A549 (cell line): Measurements from ENCODE around the gene HOXA2. TPM values are rescaled to one million over a fixed set of nuclear protein-coding genes. Genes with fewer than 3 reads are reported as not detected.
A peak's percentile ranks its signal among the peaks of the same experiment; 100 is the strongest.

Experiments
- ATAC-seq, 2 experiments: fragments of 200-7000 bp in 1 of 2; fragments of >200 bp in 1 of 2; cut with Nextera tagmentation in 1 of 2; cut with Tn5 transposase in 1 of 2; 3 replicates each; pipeline versions ENCODE4 v1.8.0 to v1.9.1; 2018 to 2020; ENCODE audit warnings: mild to moderate bottlenecking in 1 of 2, moderate library complexity in 1 of 2
- CTCF ChIA-PET: fragments of 300-600 bp; sonication (Branson Sonifier 250); formaldehyde crosslinking; extraction: SDS; loops from one replicate; lab custom pipeline; 2021; ENCODE audit warnings: antibody characterized with exemption, inconsistent platforms; lab: Yijun Ruan, JAX
- POLR2A ChIA-PET: fragments of 350-600 bp; formaldehyde crosslinking; extraction: SDS; loops from one replicate; lab custom pipeline; 2021; ENCODE audit warnings: antibody characterized with exemption, inconsistent platforms; lab: Yijun Ruan, JAX
- DNase-seq, 2 experiments: peaks; one replicate each; pipeline versions ENCODE4 v3.0.0 to v3.0.0-alpha.2; 2011 to 2016; ENCODE audit warnings: low read depth in 1 of 2, low spot score in 1 of 2
- FAIRE-seq: peaks from 2 replicates; lab custom pipeline; 2011; peaks lifted over from hg19 to GRCh38; lab: Jason Lieb, UNC
- H3K27ac ChIP-seq, 2 experiments: fragments of >200 bp; sonication (Bioruptor Twin); formaldehyde crosslinking; 3 replicates each; pipeline ENCODE4 v1.5.1; 2016 to 2017
- H3K4me1 ChIP-seq: fragments of >200 bp; sonication (Bioruptor Twin); formaldehyde crosslinking; 3 replicates; pipeline ENCODE4 v1.6.1; 2016
- H3K4me2 ChIP-seq: fragments of >200 bp; sonication (Bioruptor Twin); formaldehyde crosslinking; 3 replicates; pipeline ENCODE4 v1.6.1; 2016
- H3K4me3 ChIP-seq: fragments of >200 bp; sonication (Bioruptor Twin); formaldehyde crosslinking; 3 replicates; pipeline ENCODE4 v1.5.1; 2016
- H3K9me3 ChIP-seq: fragments of >200 bp; sonication (Bioruptor Twin); formaldehyde crosslinking; 3 replicates; pipeline ENCODE4 v1.6.1; 2016
- CHD2 ChIP-seq: fragments of 150-350 bp; IDR thresholded peaks from 2 replicates; pipeline ENCODE4 v1.6.1; 2014; ENCODE audit warnings: low read length; ENCODE audit not compliant: partially characterized antibody
- CHD4 ChIP-seq: fragments of 200-600 bp; sonication (generic); IDR thresholded peaks from 2 replicates; pipeline ENCODE4 v1.6.1; 2016; ENCODE audit warnings: antibody characterized with exemption, mild to moderate bottlenecking, borderline replicate concordance
- CTCF ChIP-seq: fragments of >200 bp; sonication (Bioruptor Twin); formaldehyde crosslinking; IDR thresholded peaks from 3 replicates; pipeline ENCODE4 v1.5.1; 2016
- E2F6 ChIP-seq: IDR thresholded peaks from 2 replicates; pipeline ENCODE4 v1.6.1; 2012; ENCODE audit warnings: low read depth, borderline replicate concordance
- EHF ChIP-seq: fragments of 250-450 bp; sonication (Bioruptor Pico); IDR thresholded peaks from 2 replicates; pipeline ENCODE4 v1.5.0; 2020; ENCODE audit warnings: mild to moderate bottlenecking
- ESRRA ChIP-seq: fragments of 150-350 bp; IDR thresholded peaks from 2 replicates; pipeline ENCODE4 v1.6.1; 2014; ENCODE audit warnings: mild to moderate bottlenecking, low read length, borderline replicate concordance
- GATA3 ChIP-seq: IDR thresholded peaks from 2 replicates; pipeline ENCODE4 v1.6.1; 2012; ENCODE audit warnings: borderline replicate concordance
- HDAC2 ChIP-seq: fragments of 200-600 bp; sonication (generic); IDR thresholded peaks from 2 replicates; pipeline ENCODE4 v1.6.1; 2016
- HES2 ChIP-seq: fragments of >200 bp; sonication (Bioruptor Twin); formaldehyde crosslinking; IDR thresholded peaks from 2 replicates; pipeline ENCODE4 v1.6.1; 2016
- HMGXB4 ChIP-seq: fragments of 250-450 bp; sonication (Bioruptor Pico); IDR thresholded peaks from 2 replicates; pipeline ENCODE4 v1.5.0; 2021; ENCODE audit warnings: mild to moderate bottlenecking, moderate library complexity, borderline replicate concordance
- HOXB13 ChIP-seq: fragments of 250-450 bp; sonication (Bioruptor Pico); IDR thresholded peaks from 2 replicates; pipeline ENCODE4 v1.5.0; 2020; ENCODE audit warnings: low read depth, mild to moderate bottlenecking, moderate library complexity
- MAX ChIP-seq: IDR thresholded peaks from 2 replicates; pipeline ENCODE4 v1.6.1; 2012
- MYC ChIP-seq: IDR thresholded peaks from 2 replicates; pipeline ENCODE4 v1.6.1; 2012; ENCODE audit warnings: mild to moderate bottlenecking, inconsistent platforms, low read length, improper control_type of control experiment, borderline replicate concordance
- PHF8 ChIP-seq: fragments of 200-600 bp; sonication (generic); IDR thresholded peaks from 2 replicates; pipeline ENCODE4 v1.6.1; 2016; ENCODE audit warnings: low read depth, mild to moderate bottlenecking, antibody characterized with exemption, moderate library complexity, borderline replicate concordance
- POLR2A ChIP-seq: IDR thresholded peaks from 2 replicates; pipeline ENCODE4 v1.6.1; 2012; ENCODE audit warnings: mild to moderate bottlenecking, low read length
- RNF2 ChIP-seq: fragments of 200-600 bp; sonication (generic); IDR thresholded peaks from 2 replicates; pipeline ENCODE4 v1.6.1; 2016; ENCODE audit warnings: low read depth, mild to moderate bottlenecking, antibody characterized with exemption, moderate library complexity, borderline replicate concordance
- SREBF2 ChIP-seq: fragments of 450-650 bp; IDR thresholded peaks from 2 replicates; pipeline ENCODE4 v1.6.1; 2014; ENCODE audit warnings: mild to moderate bottlenecking, moderate library complexity
- ZFP36 ChIP-seq: fragments of 450-650 bp; IDR thresholded peaks from 2 replicates; pipeline ENCODE4 v1.6.1; 2014; ENCODE audit warnings: borderline replicate concordance; ENCODE audit not compliant: partially characterized antibody
- WGBS: methylation state at CpG from one replicate; pipeline ENCODE4 v1.1.6; 2017; ENCODE audit errors: missing lambda C conversion rate; 5-methylcytosine and 5-hydroxymethylcytosine counted together
- polyA plus RNA-seq, 4 experiments: library from polyadenylated mRNA; depleted of rRNA in 3 of 4; stranded (reverse); fragments of >200 nt; fragmentation: RNase III in 1 of 4; extraction: RNeasy Plus Mini Kit Qiagen cat#74134 plus additional on column Dnase treatment in 1 of 4; gene quantifications; 2 replicates in 3 of 4; 3 replicates in 1 of 4; pipeline ENCODE4 v1.2.3, GENCODE V29; 2011 to 2017

HOXA2 gene
- polyA plus RNA-seq, 2 of the 4 experiments (the other 2 are of a cell fraction) = 1.3 to 2.1 TPM

- DNase-seq (no peak), FAIRE-seq (no peak), ATAC-seq (no peak)
- ChIA-PET POLR2A (no interaction called here), CTCF (interaction anchor here (1.0 to 1.5 kb wide), 3 partner anchors 13 to 240 kb away, joined by 3 to 5 read pairs (median 3); no protein-coding TSS in a partner anchor)
- TF ChIP-seq PHF8 = no peak
- TF ChIP-seq CHD2 = no peak
- no peak for TF ChIP-seq MAX
- H3K9me3 ChIP-seq = no peaks in the 10 kb centered on the region
- H3K27ac ChIP-seq = no peak overlapping the region
- peaks cover 22% of the 10 kb centered on the region for H3K4me1 ChIP-seq
- no peak overlapping the region for H3K4me3 ChIP-seq
- 96% methylated on average over 29 of the region's 29 CpGs for WGBS
- H3K4me2 ChIP-seq = peak overlapping the region; percentile 82
Observed at GRCh38 chr7:27094304-27095049, 8.0 kb downstream of the HOXA2 start.

GRCh38 chr7:27093184-27093895, 9.1 kb downstream of the HOXA2 start:
- peaks cover 21% of the 10 kb centered on the region for H3K4me1 ChIP-seq
- DNase-seq (no peak), ATAC-seq (no peak), FAIRE-seq (no peak)
- no peak overlapping the region for H3K4me2 ChIP-seq
- no peaks in the 10 kb centered on the region for H3K9me3 ChIP-seq
- no peak overlapping the region for H3K27ac ChIP-seq
- no peak overlapping the region for H3K4me3 ChIP-seq
- no peak for TF ChIP-seq ZFP36
- TF ChIP-seq CHD4 = no peak
- TF ChIP-seq HDAC2 = no peak
- TF ChIP-seq HES2 = no peak
- no peak for TF ChIP-seq E2F6
- no peak for TF ChIP-seq POLR2A
- no peak for TF ChIP-seq RNF2
- TF ChIP-seq CTCF = no peak
- no peak for TF ChIP-seq ESRRA
- TF ChIP-seq EHF (CRISPR knock-in tag) = no peak
- no peak for TF ChIP-seq SREBF2
- TF ChIP-seq GATA3 = no peak
- no peak for TF ChIP-seq MYC
- TF ChIP-seq HMGXB4 (CRISPR knock-in tag) = no peak
- TF ChIP-seq HOXB13 = no peak
- CTCF ChIA-PET = interaction anchor here (1.0 to 1.8 kb wide), 6 partner anchors 9 to 239 kb away, joined by 3 to 5 read pairs (median 4); no protein-coding TSS in a partner anchor
- POLR2A ChIA-PET = no interaction called here
- WGBS = 79% methylated on average over 6 of the region's 6 CpGs
